Measurements from ENCODE around the gene IFNA6.

Gene IFNA6

DNA sequence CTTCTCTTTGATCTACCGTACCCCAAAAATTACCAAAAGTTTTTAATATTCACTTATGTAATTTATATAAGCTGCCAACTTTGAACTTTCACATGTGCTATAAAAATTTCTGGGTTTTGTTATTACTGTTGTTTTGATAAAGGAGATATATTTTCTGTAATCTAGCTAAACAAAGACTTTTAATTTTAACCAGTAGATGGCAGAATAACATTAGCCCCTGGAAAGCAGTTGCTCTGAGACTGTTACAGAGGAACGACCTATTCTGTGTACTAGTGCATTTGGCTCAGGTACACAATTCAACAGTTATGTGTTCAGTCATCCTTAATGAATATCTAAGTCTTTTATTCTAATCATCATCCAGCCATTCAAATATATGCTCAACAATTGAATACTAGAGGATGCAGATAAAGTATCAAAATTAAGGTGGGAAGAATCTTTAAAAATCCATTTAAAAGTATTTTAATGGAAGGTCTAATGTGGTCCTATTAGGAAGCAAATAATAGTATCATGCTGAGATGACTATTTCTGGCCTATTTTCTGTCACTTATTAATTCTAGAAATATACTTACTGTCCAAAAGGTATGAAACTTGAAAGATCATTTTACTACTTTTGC, 24.1 kb downstream of the IFNA6 start:
- TF ChIP-seq, protein P1, sequence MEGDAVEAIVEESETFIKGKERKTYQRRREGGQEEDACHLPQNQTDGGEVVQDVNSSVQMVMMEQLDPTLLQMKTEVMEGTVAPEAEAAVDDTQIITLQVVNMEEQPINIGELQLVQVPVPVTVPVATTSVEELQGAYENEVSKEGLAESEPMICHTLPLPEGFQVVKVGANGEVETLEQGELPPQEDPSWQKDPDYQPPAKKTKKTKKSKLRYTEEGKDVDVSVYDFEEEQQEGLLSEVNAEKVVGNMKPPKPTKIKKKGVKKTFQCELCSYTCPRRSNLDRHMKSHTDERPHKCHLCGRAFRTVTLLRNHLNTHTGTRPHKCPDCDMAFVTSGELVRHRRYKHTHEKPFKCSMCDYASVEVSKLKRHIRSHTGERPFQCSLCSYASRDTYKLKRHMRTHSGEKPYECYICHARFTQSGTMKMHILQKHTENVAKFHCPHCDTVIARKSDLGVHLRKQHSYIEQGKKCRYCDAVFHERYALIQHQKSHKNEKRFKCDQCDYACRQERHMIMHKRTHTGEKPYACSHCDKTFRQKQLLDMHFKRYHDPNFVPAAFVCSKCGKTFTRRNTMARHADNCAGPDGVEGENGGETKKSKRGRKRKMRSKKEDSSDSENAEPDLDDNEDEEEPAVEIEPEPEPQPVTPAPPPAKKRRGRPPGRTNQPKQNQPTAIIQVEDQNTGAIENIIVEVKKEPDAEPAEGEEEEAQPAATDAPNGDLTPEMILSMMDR (IDR thresholded peaks at IDR 0.05; ENCODE audit: low read depth, low read length) = peak; percentile 27; the same call in 1 of the 2 replicates
- no peak overlapping the region for H3K4me3 ChIP-seq (ENCODE audit: low read depth, low read length)

- TF ChIP-seq, protein P1 (IDR thresholded peaks at IDR 0.05; ENCODE audit: low read depth, low read length) = no peak
- no peak overlapping the region for H3K4me3 ChIP-seq (ENCODE audit: low read depth, low read length)
These were observed 26.6 kb downstream of the IFNA6 start for GRCh38 chr9:21324047-21324446.

- H3K4me3 ChIP-seq (ENCODE audit: low read depth, low read length) = no peak overlapping the region
- TF ChIP-seq, protein P1 (IDR thresholded peaks at IDR 0.05; ENCODE audit: low read depth, low read length) = no peak
These were observed 27.7 kb downstream of the IFNA6 start for GRCh38 chr9:21322911-21323461.

- no peak overlapping the region for H3K4me3 ChIP-seq (ENCODE audit: low read depth, low read length)
- TF ChIP-seq, protein P1 (IDR thresholded peaks at IDR 0.05; ENCODE audit: low read depth, low read length) = no peak
These were observed 30.2 kb downstream of the IFNA6 start for GRCh38 chr9:21320465-21320864.

DNA sequence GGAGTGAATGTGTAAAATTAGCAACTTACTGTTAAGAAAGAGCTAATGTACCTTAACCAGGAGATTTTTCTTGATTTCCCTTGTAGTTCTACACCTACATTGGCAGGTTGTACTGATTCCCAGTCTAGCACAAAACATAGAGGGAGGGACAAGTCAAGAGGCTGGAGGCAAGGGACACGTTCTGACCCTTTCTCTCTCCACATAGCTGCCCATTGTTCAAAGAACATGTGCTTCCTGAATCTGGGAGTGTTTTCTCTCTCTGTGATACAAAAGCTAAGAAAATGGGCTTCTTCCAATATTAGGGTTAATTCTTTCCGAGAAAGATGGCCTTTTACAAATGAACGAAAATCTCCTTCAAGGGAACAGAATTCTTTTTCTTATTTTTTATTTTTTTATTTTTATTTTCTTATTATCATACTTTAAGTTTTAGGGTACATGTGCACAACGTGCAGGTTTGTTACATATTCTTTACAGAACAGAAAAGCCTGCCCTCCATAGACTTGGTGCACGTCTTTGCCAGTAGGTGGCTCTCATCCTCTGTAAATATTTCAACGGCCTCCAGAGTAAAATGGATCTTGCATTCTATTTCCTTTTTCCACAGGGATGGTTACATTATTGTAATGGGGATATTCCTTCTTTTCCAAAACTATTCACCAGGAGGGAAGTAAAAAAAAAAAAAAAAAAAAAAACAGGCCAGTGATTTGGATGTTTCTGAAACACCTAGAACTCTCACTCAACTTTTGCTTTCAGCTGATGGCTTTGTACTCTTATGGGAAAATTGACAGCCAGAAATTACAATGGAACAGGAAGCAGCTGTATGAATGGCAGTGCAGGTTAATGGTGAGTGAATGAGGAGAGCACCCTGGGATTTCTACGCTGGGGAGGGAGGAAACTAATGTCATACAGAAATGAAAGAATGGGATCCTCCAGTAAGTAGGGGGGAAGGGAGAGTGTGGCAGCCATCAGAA, 32.4 kb downstream of the IFNA6 start:
- TF ChIP-seq, protein P1 (IDR thresholded peaks at IDR 0.05; ENCODE audit: low read depth, low read length) = peak; percentile 54
- no peak overlapping the region for H3K4me3 ChIP-seq (ENCODE audit: low read depth, low read length)

DNA sequence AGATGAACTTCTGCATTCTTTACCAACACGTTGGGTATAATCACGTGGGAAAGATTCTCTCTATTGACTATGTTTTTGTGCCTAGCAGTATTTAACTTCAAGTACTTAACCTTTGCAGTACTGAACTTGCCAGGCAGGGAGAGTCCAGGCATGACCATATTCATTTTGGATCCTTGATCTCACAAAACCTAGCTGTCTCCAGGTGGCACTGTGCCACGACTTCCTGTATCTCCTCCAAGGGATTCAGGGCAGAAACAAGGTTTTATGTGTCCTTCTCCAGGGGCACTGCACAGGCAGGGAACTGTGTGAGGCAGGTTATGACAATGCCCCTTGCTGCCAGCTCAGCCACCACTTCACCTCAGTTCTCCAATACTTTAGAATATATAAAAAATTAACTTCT, 33.8 kb downstream of the IFNA6 start:
- H3K4me3 ChIP-seq (ENCODE audit: low read depth, low read length) = no peak overlapping the region
- TF ChIP-seq, protein P1 (IDR thresholded peaks at IDR 0.05; ENCODE audit: low read depth, low read length) = no peak

Measured in WI38 (cell line).